ENCODE measurements around the gene MED15.
"Not testable (repeated sequence)": the region's sequence is repeated elsewhere in the genome, so short reads cannot be mapped to it uniquely, and the experiment has no call there.

The MED15 gene

GRCh38 chr22:20471126-20471833, 36.1 kb upstream of the MED15 start:
- TF ChIP-seq POLR2A (IDR thresholded peaks at IDR 0.05; ENCODE audit: low read depth, low read length): no peak
- no peak for FAIRE-seq
- no peak for DNase-seq (ENCODE audit: insufficient read length, low spot score)

DNA sequence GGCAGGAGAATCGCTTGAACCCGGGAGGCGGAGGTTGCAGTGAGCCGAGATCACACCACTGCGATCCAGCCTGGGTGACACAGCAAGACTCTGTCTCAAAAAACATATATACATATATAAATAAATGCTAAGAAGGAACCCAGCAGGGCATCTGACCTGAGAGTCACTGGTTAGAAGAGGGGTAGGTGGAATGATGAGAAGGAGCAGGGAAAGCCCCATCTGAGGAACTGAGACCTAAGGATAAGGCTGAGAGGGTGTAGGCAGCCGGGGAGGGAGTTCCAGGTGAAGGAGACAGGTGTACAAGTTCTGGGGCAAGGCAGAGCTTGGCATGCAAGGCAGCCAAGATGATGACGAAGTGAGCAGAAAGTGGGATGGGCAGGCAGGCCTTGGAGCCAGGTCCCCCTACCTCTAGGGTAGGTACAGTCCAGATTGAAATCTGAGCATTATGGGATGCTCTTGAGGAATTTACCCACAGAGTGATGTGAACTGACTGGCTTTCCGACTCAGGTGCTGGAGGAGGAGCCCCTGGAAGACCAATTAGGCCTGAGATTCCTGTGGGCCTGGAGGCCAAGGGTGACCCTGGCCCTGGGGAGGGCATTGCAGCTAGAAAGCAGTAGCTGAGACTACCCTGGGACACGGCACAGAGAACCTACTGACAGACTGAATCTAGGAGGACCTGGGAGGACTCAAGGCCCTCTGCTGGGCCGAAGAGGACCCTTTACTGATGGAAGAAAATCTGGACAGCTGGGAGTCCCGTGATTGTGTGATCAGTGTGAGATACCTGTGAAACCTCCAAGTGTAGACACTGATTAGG, 34.6 kb upstream of the MED15 start:
- DNase-seq (ENCODE audit: insufficient read length, low spot score) (no peak), FAIRE-seq (no peak)

DNA sequence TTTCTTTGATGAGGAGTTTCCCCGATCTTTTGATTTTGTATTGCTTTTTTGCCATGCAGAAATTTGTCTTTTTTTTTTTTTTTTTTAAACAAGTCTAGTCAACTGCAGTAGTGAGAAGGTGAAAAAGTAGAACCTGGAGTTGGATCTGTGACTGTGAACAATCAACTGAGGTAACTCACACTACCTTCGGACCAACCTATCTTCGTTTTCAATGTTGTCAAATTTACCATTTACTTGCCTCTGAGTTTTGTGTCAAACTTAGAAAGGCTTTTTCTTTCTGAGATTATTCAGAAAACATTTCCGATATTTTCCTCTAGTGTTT, 32.3 kb upstream of the MED15 start:
- FAIRE-seq: no peak
- TF ChIP-seq POLR2A (IDR thresholded peaks at IDR 0.05; ENCODE audit: low read depth, low read length): no peak
- no peak for DNase-seq (ENCODE audit: insufficient read length, low spot score)

More for the DNA sequence above, 34.6 kb upstream of the MED15 start:
- no peak for TF ChIP-seq POLR2A (IDR thresholded peaks at IDR 0.05; ENCODE audit: low read depth, low read length)

GRCh38 chr22:20475569-20475968, 31.8 kb upstream of the MED15 start:
- DNase-seq (ENCODE audit: insufficient read length, low spot score); FAIRE-seq: not testable (repeated sequence)

- FAIRE-seq; DNase-seq (ENCODE audit: insufficient read length, low spot score): not testable (repeated sequence)
Measured at GRCh38 chr22:20478059-20478458, 29.4 kb upstream of the MED15 start.

- DNase-seq (ENCODE audit: insufficient read length, low spot score): no peak
- FAIRE-seq: no peak
- no peak for TF ChIP-seq POLR2A (IDR thresholded peaks at IDR 0.05; ENCODE audit: low read depth, low read length)
Measured at GRCh38 chr22:20479612-20480196, 27.7 kb upstream of the MED15 start.

GRCh38 chr22:20483143-20483506, 24.3 kb upstream of the MED15 start:
- not testable (repeated sequence) for DNase-seq (ENCODE audit: insufficient read length, low spot score); FAIRE-seq

DNA sequence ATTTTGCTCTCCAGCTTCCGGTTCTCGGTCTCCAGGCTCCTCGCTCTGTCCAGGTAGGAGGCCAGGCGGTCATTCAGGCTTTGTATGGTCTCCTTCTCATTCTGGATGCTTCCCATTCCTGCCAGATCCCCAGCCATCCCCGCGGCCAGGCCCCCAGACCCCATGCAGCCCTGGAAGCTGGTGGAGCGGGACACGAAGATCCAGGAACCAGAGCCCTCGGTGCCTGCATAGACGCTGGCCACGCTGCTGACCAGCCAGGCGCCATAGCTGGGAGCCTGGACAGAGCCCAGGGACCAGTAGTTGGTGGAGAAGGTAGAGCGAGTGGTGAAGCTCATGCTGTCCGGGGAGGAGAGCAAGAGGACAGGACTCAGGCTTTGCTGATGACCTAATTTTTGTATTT, 23.6 kb upstream of the MED15 start:
- no peak for TF ChIP-seq POLR2A (IDR thresholded peaks at IDR 0.05; ENCODE audit: low read depth, low read length)

DNA sequence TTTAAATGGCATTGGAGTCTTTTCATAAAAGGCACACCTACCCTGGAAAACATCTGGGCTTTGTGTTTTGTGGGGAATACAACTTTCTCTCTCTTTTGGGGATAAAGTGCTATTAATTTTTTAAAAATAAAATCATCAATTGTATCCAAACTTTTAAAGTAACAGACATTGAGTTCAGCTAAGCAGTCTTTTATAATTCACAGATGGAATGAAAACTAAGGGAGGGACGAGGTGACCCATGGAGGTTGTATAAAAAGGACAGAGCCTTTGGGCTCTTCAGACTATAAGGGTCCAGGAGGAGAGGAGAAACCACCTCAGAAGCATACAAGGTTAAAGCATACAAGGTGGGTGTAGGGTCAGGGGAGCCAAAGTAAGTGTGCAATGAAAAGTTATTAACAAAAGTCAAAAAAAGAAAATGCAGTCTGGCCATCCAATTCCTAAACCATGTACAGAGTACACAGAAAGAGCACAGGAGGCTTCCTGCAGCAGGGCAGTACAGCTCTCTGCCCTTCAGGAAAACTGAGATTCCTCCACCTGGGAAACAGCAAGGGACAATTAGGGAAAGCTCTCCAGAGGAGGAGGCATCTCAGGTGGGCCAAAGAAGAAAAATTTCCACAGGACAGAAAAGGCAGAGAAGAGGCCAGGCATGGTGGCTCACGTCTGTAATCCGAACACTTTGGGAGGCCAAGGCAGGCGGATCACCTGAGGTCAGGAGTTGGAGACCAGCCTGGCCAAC, 22.3 kb upstream of the MED15 start:
- FAIRE-seq: no peak
- no peak for DNase-seq (ENCODE audit: insufficient read length, low spot score)
- no peak for TF ChIP-seq POLR2A (IDR thresholded peaks at IDR 0.05; ENCODE audit: low read depth, low read length)

More for the DNA sequence above, 23.6 kb upstream of the MED15 start:
- FAIRE-seq: no peak
- no peak for DNase-seq (ENCODE audit: insufficient read length, low spot score)

GRCh38 chr22:20486229-20486628, 21.2 kb upstream of the MED15 start:
- no peak for TF ChIP-seq POLR2A (IDR thresholded peaks at IDR 0.05; ENCODE audit: low read depth, low read length)
- no peak for FAIRE-seq

DNA sequence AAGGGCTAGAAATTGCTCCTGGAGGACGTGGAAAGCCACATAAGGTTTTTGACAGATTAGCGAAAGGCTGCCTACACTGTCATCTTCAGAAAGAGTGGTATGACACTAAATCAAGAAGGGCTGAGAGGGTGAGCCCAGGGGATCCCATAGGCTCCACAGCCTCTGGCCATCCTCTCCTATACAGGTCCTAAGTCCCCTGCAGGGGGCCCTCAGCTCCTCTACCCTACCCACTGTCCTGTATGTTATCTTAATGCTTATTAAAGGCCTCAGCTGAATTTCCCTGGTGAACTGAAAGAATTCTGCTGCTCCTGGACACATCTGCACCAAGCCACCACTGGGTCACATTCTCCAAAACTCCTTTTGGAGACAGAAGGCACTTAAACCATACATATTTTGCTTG, 19.7 kb upstream of the MED15 start:
- no peak for TF ChIP-seq POLR2A (IDR thresholded peaks at IDR 0.05; ENCODE audit: low read depth, low read length)
- no peak for DNase-seq (ENCODE audit: insufficient read length, low spot score)
- FAIRE-seq: no peak

More at GRCh38 chr22:20486229-20486628, 21.2 kb upstream of the MED15 start:
- no peak for DNase-seq (ENCODE audit: insufficient read length, low spot score)

GRCh38 chr22:20488946-20489345, 18.5 kb upstream of the MED15 start:
- FAIRE-seq (no peak), DNase-seq (ENCODE audit: insufficient read length, low spot score) (no peak)

GRCh38 chr22:20490183-20490940, 17.0 kb upstream of the MED15 start:
- DNase-seq (ENCODE audit: insufficient read length, low spot score) (no peak), FAIRE-seq (no peak)
- TF ChIP-seq POLR2A (IDR thresholded peaks at IDR 0.05; ENCODE audit: low read depth, low read length): no peak

More at GRCh38 chr22:20488946-20489345, 18.5 kb upstream of the MED15 start:
- no peak for TF ChIP-seq POLR2A (IDR thresholded peaks at IDR 0.05; ENCODE audit: low read depth, low read length)

DNA sequence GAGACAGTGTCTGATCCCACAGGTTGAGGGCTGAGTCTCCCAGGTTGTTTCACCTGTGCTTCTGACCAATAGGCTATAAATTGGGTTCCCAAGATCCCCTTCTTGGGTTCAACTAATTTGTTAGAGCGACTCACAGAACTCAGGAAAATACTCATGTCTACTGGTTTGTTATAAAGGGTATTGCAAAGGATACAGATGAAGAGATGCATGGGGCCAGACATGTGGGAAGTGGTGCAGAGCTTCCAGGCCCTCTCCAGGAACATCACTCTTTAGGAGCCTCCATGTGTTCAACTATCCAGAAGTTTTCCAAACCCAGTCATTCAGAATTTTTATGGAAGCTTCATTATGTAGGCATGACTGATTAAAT, 16.5 kb upstream of the MED15 start:
- no peak for DNase-seq (ENCODE audit: insufficient read length, low spot score)
- no peak for TF ChIP-seq POLR2A (IDR thresholded peaks at IDR 0.05; ENCODE audit: low read depth, low read length)
- no peak for FAIRE-seq

Data from H54 (cell line).